ENCODE results near the gene DNAH7. TPM values are rescaled to one million over a fixed set of nuclear protein-coding genes. Genes with fewer than 3 reads are reported as not detected.

Gene DNAH7
- total RNA-seq, 1 donor from 2014 or later, result 1.2 TPM

DNA sequence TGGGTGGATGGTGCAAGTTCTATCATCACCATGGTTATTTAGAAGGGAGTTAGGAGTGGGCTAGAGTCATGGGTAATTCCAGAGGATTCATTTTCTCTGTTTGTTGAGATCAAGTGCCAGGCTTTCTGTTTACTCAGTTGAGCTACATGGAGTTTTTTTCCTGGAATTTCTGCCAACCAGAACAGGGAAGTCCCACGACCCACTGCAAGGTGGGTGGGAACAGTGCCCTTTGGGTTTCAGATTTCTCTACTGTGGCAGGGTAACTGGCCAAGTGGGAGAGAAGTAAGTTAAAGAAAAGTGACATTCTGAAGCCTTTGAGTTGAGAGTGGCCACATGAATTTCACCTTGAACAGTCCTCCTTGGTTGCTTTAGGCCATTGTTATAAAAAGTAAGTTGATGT, 272.8 kb downstream of the DNAH7 start:
- H3K9ac ChIP-seq (ENCODE audit: low read length), result no peak overlapping the region
- Mint-ChIP-seq H3K4me1 (ENCODE audit: low read depth, unreplicated experiment) (peaks cover 8% of the 10 kb centered on the region), H3K4me3 (ENCODE audit: unreplicated experiment) (no peak overlapping the region), H3K9me3 (ENCODE audit: unreplicated experiment) (peaks cover 11% of the 10 kb centered on the region), H3K27ac (ENCODE audit: unreplicated experiment) (no peak overlapping the region), H3K36me3 (ENCODE audit: low read depth, unreplicated experiment) (peaks cover 2% of the 10 kb centered on the region), H3K27me3 (ENCODE audit: low read depth, unreplicated experiment) (no peaks in the 10 kb centered on the region)
- H3K27ac ChIP-seq (ENCODE audit: low read depth, low read length), result no peak overlapping the region
- no peaks in the 10 kb centered on the region for H3K36me3 ChIP-seq (ENCODE audit: insufficient read depth, low read length)
- no peaks in the 10 kb centered on the region for H3K9me3 ChIP-seq (ENCODE audit: insufficient read depth, low read depth, low read length)
- no peak overlapping the region for H3K4me2 ChIP-seq (ENCODE audit: low read length)
- H3K79me2 ChIP-seq (ENCODE audit: insufficient read depth, low read length), result no peaks in the 10 kb centered on the region
- H4K20me1 ChIP-seq (ENCODE audit: insufficient read depth, low read length), result no peaks in the 10 kb centered on the region
- DNase-seq (ENCODE audit: low read depth) (no peak), FAIRE-seq (no peak)
- no peaks in the 10 kb centered on the region for H3K4me1 ChIP-seq (ENCODE audit: insufficient read depth, low read length)
- no peak overlapping the region for H2AFZ ChIP-seq (ENCODE audit: low read depth, low read length)
- TF ChIP-seq EZH2 (IDR thresholded peaks at IDR 0.05; ENCODE audit: insufficient read depth, low read length), result no peak
- TF ChIP-seq, protein P1, sequence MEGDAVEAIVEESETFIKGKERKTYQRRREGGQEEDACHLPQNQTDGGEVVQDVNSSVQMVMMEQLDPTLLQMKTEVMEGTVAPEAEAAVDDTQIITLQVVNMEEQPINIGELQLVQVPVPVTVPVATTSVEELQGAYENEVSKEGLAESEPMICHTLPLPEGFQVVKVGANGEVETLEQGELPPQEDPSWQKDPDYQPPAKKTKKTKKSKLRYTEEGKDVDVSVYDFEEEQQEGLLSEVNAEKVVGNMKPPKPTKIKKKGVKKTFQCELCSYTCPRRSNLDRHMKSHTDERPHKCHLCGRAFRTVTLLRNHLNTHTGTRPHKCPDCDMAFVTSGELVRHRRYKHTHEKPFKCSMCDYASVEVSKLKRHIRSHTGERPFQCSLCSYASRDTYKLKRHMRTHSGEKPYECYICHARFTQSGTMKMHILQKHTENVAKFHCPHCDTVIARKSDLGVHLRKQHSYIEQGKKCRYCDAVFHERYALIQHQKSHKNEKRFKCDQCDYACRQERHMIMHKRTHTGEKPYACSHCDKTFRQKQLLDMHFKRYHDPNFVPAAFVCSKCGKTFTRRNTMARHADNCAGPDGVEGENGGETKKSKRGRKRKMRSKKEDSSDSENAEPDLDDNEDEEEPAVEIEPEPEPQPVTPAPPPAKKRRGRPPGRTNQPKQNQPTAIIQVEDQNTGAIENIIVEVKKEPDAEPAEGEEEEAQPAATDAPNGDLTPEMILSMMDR (IDR thresholded peaks at IDR 0.05; ENCODE audit: insufficient read depth, low read depth, low read length), result no peak
- H3K27me3 ChIP-seq (ENCODE audit: insufficient read depth, low read length), result no peaks in the 10 kb centered on the region
- H3K4me3 ChIP-seq (ENCODE audit: insufficient read depth, low read depth, low read length), result no peak overlapping the region

DNA sequence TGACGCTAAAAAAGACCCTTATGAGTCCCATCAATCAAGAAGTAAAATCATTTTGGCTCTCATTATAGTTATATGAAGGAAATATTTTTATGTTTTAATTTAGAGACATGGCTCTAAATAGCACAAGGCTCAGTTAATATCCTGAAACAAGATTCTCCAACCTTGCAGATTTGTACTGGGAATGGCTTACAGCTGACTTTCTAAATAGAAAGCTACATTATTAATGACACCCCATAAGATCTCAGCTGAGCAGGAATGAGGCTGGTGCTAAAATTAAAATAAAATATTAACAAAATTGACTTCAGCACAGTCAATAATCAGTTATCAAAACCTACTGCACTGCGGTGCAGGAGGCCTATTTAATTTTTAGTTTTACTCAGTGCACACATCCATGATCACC, 274.8 kb downstream of the DNAH7 start:
- no peak for DNase-seq (ENCODE audit: low read depth)
- Histone ChIP-seq H3K9ac (ENCODE audit: low read length) (no peak overlapping the region), H3K36me3 (ENCODE audit: insufficient read depth, low read length) (no peaks in the 10 kb centered on the region), H3K4me1 (ENCODE audit: insufficient read depth, low read length) (no peaks in the 10 kb centered on the region), H3K9me3 (ENCODE audit: insufficient read depth, low read depth, low read length) (no peaks in the 10 kb centered on the region), H4K20me1 (ENCODE audit: insufficient read depth, low read length) (no peaks in the 10 kb centered on the region), H3K27me3 (ENCODE audit: insufficient read depth, low read length) (no peaks in the 10 kb centered on the region), H3K4me3 (ENCODE audit: insufficient read depth, low read depth, low read length) (no peak overlapping the region), H3K4me2 (ENCODE audit: low read length) (no peak overlapping the region), H3K27ac (ENCODE audit: low read depth, low read length) (no peak overlapping the region), H2AFZ (ENCODE audit: low read depth, low read length) (no peak overlapping the region), H3K79me2 (ENCODE audit: insufficient read depth, low read length) (no peaks in the 10 kb centered on the region)
- no peaks in the 10 kb centered on the region for H3K4me1 Mint-ChIP-seq (ENCODE audit: low read depth, unreplicated experiment)
- H3K9me3 Mint-ChIP-seq (ENCODE audit: unreplicated experiment), result peaks cover 13% of the 10 kb centered on the region
- TF ChIP-seq, protein P1 (IDR thresholded peaks at IDR 0.05; ENCODE audit: insufficient read depth, low read depth, low read length), result no peak
- TF ChIP-seq EZH2 (IDR thresholded peaks at IDR 0.05; ENCODE audit: insufficient read depth, low read length), result no peak
- H3K4me3 Mint-ChIP-seq (ENCODE audit: unreplicated experiment), result no peak overlapping the region
- H3K27me3 Mint-ChIP-seq (ENCODE audit: low read depth, unreplicated experiment), result no peaks in the 10 kb centered on the region
- H3K36me3 Mint-ChIP-seq (ENCODE audit: low read depth, unreplicated experiment), result peaks cover 5% of the 10 kb centered on the region
- no peak overlapping the region for H3K27ac Mint-ChIP-seq (ENCODE audit: unreplicated experiment)
- FAIRE-seq, result no peak

DNA sequence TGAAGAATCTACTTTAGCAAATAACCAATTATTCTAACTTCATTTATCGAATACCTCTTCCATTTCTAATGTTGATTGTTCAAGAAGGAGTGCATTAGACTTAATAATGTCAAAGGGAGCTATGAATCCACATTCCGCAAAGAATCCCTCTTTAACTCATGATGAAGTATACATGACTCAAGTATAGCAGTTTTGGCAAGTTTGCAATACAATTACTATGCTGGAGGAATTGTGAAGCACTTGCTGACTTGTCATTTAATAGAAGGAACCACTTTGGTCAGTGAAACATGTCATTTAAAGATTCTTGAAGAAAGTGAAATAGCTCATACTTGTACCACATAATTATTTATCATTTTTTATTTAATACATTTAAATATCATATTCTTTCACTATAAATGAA, 286.5 kb downstream of the DNAH7 start:
- DNase-seq (ENCODE audit: low read depth) (peak; percentile 13), FAIRE-seq (no peak)
- Histone ChIP-seq H3K79me2 (ENCODE audit: insufficient read depth, low read length) (no peaks in the 10 kb centered on the region), H3K36me3 (ENCODE audit: insufficient read depth, low read length) (no peaks in the 10 kb centered on the region), H3K27ac (ENCODE audit: low read depth, low read length) (no peak overlapping the region), H3K27me3 (ENCODE audit: insufficient read depth, low read length) (no peaks in the 10 kb centered on the region), H3K9me3 (ENCODE audit: insufficient read depth, low read depth, low read length) (no peaks in the 10 kb centered on the region), H3K4me3 (ENCODE audit: insufficient read depth, low read depth, low read length) (no peak overlapping the region), H4K20me1 (ENCODE audit: insufficient read depth, low read length) (no peaks in the 10 kb centered on the region), H3K9ac (ENCODE audit: low read length) (no peak overlapping the region), H3K4me1 (ENCODE audit: insufficient read depth, low read length) (no peaks in the 10 kb centered on the region), H3K4me2 (ENCODE audit: low read length) (no peak overlapping the region), H2AFZ (ENCODE audit: low read depth, low read length) (no peak overlapping the region)
- TF ChIP-seq EZH2 (IDR thresholded peaks at IDR 0.05; ENCODE audit: insufficient read depth, low read length), result no peak
- TF ChIP-seq, protein P1 (IDR thresholded peaks at IDR 0.05; ENCODE audit: insufficient read depth, low read depth, low read length), result no peak
- no peaks in the 10 kb centered on the region for H3K4me1 Mint-ChIP-seq (ENCODE audit: low read depth, unreplicated experiment)
- H3K27ac Mint-ChIP-seq (ENCODE audit: unreplicated experiment), result no peak overlapping the region
- H3K27me3 Mint-ChIP-seq (ENCODE audit: low read depth, unreplicated experiment), result no peaks in the 10 kb centered on the region
- no peak overlapping the region for H3K4me3 Mint-ChIP-seq (ENCODE audit: unreplicated experiment)
- no peaks in the 10 kb centered on the region for H3K9me3 Mint-ChIP-seq (ENCODE audit: unreplicated experiment)
- no peaks in the 10 kb centered on the region for H3K36me3 Mint-ChIP-seq (ENCODE audit: low read depth, unreplicated experiment)
